Adrenal gland (tissue), 5 donors: ENCODE data around the gene LTC4S.

Source experiments
- POLR2A ChIP-seq, 2 donors: fragments of 450-650 bp; IDR thresholded peaks; one replicate each; pipeline ENCODE4 v1.6.1; 2017; ENCODE audit warnings: antibody characterized with exemption in 2 of 2, mild to moderate bottlenecking in 2 of 2, moderate library complexity in 1 of 2
- TF ChIP-seq, protein P1 (sequence below), 6 experiments: fragments of 450-650 bp in 4 of 6; fragments of 200-600 bp in 2 of 6; sonication (generic) in 1 of 6; IDR thresholded peaks; 1 replicate in 5 of 6; 2 replicates in 1 of 6; pipeline versions ENCODE4 v1.5.1 to v1.8.0; 2016 to 2021; ENCODE audit warnings: antibody characterized with exemption in 6 of 6, mild to moderate bottlenecking in 2 of 6, moderate library complexity in 1 of 6
- donor health status: DM: no; HTN: no; CAD: no.

- TF ChIP-seq, protein P1, sequence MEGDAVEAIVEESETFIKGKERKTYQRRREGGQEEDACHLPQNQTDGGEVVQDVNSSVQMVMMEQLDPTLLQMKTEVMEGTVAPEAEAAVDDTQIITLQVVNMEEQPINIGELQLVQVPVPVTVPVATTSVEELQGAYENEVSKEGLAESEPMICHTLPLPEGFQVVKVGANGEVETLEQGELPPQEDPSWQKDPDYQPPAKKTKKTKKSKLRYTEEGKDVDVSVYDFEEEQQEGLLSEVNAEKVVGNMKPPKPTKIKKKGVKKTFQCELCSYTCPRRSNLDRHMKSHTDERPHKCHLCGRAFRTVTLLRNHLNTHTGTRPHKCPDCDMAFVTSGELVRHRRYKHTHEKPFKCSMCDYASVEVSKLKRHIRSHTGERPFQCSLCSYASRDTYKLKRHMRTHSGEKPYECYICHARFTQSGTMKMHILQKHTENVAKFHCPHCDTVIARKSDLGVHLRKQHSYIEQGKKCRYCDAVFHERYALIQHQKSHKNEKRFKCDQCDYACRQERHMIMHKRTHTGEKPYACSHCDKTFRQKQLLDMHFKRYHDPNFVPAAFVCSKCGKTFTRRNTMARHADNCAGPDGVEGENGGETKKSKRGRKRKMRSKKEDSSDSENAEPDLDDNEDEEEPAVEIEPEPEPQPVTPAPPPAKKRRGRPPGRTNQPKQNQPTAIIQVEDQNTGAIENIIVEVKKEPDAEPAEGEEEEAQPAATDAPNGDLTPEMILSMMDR (IDR thresholded peaks at IDR 0.05): no peak
- no peak for TF ChIP-seq POLR2A (IDR thresholded peaks at IDR 0.05)
Measured at GRCh38 chr5:179766021-179766725, 27.6 kb upstream of the LTC4S start.
